GM18873 (cell line): ENCODE data around the gene DUSP7.

Experiments
- ATAC-seq: cut with Tn5 transposase; IDR thresholded peaks from one replicate; pipeline ENCODE4 v1.9.1; 2021; ENCODE audit warnings: mild to moderate bottlenecking, moderate library complexity, moderate number of reproducible peaks; ENCODE audit not compliant: unreplicated experiment, low FRiP score

Gene DUSP7

DNA sequence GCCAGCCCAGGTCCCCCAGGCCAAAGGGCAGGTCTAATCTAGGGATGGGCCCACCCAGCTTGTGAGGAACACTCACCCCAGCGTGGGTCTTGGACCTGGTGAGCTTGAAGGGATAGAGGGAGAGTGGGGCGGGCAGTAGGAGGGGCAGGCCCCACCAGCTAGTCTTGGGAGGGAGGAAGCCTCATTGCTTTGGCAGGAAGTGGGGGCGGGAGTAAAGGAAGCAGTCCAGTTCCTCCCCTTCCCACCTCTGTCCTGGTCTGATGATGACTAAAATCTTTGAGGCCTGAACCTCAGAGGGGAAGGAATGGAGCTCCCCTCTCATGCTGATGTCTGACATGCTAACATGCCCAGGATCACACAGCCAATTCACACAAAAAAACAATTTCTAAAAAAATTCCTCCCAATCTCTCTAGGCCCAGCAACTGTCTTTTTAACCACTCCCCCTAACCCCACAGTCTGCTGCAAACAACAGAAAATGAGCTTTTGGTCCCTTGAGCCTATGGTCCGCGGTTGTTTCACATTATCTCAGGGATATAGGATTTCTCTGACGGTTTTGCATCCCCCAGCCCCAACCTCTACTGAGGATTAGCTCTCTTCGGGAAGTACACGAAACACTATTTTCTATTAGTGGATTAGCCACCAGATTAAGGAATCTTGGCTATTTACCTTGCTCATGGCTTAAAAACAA, 30.7 kb upstream of the DUSP7 start:
- ATAC-seq: no peak

DNA sequence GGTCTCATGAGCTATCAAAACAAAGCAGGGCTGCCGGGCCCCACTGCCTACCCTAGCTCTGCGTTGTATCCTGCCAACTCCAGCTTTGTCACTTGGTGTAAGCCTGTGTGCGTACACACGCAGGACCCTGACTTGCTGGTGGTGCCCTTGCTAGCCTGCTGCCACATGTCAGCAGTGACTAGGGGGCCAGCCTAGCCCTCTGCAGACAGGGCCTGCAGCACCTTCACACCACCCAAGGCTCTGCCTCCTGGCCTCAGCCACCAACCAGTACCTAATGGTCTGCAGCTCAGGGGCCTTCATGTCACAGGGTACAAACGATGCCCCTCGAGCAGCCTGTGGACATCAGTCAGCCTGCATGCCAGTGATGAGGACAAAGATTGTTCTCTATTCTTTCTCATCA, 30.1 kb upstream of the DUSP7 start:
- no peak for ATAC-seq

DNA sequence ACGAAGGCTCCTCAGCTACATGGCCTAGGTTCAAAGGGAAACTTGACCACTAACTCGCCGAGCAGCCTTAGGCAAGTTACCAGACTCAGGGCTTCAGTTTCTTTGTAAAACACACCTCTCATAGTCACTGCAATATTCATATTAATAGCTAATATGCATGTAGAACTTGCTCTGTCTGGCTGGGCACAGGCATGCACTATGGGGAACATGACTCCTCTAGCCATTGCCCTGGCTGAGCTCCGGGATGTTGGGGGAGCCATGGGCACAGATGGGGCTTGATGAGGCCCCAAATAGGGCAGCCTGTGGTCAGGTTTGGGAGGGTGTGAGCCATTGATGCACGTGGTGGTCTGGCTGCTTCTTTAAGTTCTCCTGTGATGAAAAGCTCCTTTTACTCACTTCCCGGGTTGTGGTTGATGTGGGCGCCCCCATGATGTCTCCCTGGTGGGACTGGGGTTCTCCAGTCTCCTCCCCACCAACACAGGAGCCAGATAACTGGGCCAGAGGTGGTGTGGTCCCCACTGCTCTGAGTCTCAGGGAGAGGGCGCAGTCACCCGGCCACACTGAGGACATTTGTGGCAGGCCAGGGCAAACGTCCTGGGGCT, 29.4 kb upstream of the DUSP7 start:
- ATAC-seq: no peak

DNA sequence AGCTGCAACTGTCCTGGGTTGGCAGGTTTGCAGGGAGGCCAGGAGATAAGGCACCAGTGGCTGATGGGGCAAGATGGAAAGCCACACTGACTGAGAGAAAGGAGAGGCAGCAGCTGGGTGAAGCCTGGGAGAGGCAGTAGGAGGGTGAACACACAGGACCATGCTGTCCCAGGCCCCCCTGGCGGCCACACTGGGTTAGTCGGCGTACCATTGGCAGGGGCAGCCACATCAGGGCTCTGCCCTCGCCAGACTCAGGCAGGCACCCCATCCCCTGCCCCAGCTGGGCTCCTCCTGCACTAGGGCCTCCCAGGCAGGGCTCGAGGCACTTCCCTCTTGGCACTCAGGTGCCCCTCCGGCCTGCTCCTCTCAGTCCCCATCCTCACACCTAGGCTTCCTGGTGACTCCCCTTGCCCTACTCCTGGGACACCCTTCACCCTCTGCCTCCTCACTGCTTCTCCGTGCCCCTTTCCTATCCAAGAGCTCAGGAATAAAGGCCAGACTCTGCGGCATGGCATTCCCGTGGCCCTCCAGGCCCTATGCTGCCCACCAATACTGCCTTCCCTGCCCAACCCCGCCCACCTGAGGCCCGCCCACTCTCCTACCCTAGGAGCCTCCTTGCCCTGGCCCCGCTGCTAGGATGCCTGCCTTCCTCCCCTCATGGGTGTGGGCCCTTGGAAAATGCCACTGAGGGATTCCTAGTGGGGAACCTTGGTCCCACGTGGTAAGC, 28.7 kb upstream of the DUSP7 start:
- no peak for ATAC-seq

DNA sequence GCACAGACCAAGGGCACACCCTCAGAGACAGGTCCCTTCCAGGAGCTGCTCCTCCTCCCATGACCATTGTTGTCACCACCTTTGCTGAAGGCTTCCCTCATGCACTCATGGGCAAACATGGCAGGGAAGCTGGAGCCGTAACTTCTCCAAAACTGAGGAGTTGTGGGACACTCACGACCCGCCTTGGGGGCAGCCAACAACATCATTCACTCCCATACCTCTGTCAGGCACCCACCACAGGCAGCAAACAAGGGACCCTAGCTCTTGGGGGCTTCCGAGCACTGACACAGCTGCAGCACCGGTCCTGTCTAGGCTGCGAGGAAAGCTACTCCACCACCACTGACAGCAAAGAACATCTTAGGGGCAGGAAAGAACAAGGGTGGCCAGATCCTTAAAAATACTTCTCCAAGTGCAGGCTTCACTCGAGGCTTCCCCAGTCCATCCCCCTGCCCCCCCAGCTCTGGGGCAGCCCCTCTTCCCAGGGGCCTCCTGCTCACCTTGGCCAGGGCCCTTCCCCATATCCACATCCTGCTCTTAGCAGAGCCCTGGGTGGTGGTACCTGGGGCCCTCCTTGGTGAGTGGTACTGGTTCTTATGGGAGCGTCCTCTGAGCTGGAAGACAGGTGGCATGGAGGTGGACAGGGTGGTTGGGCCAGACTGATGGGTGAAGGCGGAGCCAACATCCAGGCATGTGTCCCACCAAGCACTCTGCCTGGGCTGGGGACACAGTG, 28.0 kb upstream of the DUSP7 start:
- no peak for ATAC-seq

DNA sequence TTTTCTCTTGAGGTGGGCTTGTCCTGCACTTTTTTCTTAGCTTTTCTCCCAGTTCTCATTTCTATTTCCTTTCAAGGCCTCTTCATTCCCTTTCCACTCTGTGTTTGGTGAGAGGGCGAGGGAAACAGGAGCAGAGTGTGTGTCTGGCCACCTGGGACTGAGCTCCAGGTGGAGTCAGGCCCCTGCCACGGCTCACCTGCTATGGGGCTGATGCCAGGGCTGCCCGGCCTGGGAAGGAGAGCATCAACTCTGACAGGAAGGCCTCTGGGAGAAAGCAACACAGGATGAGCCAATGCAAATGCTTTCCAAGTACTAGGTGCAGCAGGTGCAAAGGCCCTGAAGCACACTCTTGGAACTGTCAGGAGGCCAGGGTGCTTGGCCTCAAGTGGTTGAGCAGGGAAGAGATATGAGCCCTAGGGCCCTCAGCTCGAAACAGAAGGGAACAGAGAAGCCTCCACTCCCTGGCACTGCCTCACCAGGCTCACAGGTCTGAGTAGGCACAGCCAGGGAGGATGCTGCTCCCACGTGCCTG, 27.3 kb upstream of the DUSP7 start:
- ATAC-seq: no peak

DNA sequence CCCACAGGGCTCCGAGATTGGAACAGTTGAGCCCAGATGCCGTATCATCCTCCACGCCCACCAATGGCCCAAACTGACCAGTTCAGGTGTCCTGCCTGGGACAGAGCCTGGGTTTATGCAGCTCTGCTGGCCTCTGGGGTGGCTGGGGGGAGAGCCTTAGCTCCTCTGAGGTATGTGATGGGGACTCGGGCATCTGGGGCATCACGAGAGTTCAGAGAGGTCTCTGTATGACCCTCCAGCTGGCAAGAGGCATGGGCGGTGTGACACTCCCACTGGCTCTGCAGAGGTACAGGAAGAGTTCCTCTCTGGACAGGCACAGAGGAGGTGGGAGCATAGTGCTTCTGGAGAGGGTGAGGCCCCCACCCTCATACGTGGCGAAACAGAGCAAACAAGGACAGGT, 26.6 kb upstream of the DUSP7 start:
- no peak for ATAC-seq

DNA sequence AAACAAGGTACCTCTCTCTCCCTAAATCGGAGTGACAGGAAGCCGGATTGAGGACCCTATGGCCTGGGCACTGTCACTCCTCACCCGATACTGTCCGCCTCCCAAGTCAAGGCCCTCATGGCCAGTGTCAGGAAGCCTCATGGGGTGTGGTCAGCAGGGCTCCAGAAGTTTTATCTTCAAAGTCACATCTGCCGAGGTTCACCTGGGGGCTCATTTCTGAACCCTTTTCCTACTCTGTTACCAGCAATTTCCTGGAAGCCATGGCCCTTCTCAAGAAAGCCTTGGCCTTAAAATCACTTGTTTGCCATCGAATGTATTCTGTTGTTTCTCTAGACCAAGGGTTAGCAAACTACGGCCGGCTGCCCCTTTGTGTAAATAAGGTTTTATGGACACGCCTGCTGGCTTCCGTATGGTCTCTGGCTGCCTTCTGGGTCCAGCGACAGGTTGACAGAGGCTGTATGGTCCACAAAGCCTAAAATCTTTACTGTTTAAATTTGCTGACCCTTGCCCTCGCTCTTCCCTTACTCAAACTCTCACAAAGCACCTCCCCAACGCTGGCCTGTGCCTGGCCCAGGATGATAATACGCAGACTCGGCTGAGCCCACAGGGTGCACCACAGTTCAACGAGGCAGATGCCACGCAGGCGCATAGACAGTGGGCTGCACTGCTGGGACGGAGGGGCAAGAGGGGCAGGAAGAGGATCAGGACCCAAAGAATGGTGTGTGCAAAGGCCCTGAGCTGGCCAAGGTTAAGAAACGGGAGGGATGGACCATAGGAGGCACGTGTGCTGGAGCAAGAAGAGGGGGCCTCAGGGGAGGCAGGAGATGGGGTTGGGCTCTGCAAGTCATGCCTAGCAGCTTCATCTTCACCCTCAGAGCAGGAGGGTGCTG, 24.7 kb upstream of the DUSP7 start:
- no peak for ATAC-seq

DNA sequence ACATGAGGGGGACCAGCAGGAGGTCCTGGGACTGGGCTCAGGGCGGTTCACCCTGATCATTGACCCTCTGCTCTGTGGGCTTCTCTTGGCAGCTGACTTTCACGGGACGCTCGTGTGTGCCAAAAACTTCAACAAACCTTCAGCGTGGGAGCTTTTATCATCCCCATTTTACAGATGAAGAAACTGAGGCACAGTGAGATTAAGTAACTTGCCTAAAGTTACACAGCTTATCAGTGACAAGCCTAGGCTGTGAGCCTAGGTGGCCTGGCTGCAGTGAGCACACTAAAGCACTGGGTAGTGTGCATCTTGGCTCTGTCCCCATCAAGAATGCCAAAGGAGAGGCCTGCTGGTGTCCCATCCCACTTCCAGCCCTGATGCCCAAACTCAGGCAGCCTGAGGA, 23.6 kb upstream of the DUSP7 start:
- ATAC-seq: no peak

DNA sequence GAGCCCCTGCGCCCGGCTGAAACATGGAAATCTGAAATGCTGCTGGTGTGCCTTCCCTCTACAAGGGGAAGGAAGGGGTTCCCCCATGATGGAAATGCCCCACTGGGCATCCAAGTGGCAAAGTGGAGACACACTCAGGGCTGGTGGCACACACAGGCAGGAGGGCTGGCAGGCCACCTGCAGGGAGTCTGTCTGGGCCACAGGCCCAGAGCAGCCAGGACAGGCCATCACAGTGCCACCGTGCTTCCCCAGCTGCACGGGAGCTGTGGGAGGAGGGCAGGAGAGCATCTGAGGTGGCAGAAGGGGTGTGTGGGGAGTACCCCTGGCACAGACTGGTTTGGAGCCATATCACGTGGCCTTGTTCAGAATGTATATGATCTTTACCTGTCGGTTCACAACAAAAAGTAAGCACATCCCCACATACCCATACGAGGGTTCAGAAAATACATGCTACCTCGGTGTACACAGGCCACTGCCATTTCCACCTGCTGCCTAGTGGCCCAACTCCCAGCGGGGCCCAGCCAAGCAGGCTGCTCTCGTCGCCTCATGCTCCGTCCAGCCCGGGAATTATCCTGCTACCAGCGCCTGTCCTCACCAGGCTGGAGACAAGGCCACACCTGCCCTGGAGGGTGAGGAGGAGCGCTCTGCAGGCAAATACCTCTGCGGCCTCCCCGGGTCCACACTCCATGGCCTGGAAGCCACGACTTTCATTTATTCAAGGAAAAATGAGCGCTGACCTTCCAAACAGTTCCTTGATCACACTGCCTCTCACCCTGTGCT, 22.6 kb upstream of the DUSP7 start:
- no peak for ATAC-seq

DNA sequence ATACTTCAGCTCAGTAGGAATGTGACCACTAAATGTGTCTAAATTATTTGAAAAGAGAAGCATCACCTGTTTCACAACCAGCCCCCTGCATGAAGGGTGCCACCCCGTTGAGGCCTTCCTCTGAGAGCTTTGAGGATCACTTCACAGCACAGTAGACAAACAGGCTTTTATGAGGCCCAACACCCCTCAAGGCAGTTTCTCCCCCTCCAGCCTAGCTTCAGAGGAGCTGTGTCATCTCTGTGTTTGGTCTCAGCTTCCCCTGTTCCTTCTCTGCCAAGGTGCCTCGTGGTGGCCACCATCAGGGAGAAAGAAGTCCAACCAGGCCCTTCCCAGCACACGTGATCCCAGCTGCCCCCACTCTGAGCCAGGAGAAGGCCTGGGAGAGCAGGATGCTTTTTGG, 21.6 kb upstream of the DUSP7 start:
- no peak for ATAC-seq

DNA sequence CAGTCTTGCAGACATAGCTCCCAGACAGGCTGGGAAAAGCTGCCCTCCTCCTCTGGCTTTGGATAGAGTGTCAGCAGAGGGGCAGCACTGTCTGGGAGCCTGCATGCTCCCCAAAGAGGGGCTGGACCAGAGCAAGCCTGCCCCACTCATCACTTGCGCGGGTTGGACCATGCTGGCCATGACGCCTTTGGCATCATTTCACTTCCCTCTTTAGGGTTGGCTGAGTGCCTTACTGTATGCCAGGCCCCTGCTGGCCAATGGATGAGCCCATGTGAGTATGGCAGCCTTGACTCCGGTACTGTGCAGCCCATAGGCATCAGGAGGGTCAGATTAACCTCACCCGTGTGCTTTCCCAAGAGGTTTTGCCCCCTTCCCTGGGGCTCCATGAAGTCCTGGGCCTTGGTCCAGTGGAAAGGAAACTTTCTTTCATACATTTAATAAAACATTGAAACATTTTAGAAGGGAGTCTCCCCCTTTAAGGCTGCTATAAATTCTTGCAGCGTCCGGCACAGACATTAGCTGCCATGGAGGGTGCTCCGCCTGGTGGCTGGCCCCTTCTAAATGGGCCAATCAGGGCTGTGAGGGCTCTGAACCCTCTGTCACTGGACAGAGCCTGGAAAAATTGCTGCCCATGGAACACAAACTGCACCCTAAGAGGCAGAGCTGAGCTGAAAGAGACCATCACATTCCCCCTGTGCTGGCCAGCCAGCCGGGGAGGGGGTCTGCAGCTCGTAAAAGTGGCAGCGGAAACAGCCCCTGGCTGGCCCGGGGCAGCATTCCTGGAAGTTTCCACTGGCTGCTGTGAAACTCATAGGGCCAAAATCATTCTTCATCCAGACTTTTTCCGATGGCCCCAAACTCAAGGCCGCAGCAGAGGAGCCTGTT, 20.8 kb upstream of the DUSP7 start:
- no peak for ATAC-seq

DNA sequence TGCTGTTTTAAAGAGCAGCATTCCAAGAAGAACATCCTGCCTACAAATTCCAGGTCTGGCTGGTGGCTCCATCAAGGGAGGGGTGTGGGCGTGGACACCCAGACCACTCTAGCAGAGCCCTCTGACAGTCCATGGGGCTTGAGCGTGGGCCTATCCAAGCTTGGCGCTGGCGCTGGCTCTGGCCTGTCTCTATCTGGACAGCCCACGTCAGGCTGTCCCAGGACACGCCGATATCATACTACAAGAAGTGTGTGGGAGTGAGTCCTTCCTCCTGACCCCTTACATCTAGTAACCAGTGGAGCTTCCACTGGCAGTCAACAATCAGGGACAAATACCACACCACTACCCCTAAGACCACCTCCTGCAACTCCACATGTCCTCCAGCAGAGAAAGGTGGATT, 17.1 kb upstream of the DUSP7 start:
- no peak for ATAC-seq

DNA sequence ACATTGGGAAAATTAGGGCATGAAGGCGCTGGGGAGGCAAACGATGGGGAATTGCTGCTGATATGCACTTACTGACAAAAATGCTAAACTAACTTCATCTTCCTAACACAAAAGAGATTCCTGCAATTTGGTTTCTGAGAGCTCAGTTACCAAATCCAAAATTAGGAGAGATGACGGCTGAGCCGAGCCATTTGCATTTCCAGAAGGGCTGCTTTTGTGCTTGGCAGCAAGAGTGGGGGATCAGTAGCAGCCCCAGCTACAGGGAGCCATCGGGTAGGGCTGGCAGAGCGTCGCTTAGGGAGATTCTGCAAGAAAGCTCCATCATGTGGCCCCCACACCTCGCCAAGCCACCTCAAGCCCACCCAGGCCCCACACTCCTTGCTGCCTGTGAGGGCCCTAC, 16.1 kb upstream of the DUSP7 start:
- no peak for ATAC-seq

DNA sequence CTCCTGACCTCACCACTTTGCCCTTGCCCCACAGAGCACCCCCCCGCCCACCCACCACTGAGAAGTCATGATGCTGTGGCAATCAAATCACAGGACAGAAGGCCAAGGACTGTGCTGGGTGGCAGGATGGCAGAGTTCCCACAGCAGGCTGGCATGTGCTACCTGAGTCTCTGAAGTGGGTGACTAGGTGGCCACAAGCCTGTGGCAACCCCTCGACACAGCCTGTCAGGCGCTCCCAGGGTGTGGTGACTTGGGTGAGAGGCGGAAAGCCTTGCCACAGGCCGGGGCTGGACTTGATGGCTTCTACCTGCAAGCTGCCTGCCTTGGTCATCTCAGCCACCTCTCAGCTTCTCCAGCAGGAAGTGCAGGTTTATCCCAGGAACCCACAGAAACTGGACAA, 15.6 kb upstream of the DUSP7 start:
- ATAC-seq: no peak

DNA sequence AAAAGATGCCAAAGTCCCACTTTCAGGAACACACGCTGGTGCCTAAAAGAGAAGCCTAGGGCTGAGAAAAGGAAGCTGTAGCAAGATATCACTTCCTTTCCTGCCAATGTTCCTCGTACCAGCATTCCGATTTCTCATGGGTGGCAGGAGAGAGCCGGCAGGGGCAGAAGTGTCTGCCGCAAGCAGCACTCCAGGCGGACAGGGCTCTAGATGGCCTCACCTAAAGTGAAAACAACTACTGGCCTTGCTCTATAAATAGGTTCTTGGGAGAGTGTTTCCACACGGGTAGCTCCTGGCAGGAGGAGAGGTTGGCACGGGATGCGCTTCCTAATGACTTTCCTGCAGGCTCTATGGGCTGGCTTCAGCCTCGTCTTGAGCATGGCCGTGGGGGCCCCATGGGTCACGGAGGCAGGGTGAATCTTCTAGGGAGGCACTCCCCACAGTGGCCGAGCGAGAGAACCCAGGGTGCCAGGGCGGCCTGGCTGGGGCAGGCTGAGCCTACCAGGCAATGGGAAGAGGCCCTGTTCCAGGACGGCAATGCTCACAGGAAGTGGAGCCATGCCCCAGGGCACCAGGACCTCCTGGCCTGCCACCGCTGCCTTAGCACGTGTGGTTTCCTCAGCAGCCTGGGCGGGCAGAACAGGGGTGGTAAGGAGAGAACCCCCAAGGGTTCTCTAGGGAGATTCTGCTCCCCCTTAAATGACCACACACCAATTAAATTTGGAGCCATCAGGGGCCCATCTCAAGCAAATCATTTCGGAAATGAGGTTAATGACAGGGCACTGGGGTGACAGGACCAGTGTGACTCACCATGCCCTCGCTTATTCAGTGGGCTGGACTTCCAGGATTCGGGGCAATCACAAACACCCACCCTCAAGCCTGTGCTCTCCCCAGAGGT, 14.6 kb upstream of the DUSP7 start:
- ATAC-seq: no peak

DNA sequence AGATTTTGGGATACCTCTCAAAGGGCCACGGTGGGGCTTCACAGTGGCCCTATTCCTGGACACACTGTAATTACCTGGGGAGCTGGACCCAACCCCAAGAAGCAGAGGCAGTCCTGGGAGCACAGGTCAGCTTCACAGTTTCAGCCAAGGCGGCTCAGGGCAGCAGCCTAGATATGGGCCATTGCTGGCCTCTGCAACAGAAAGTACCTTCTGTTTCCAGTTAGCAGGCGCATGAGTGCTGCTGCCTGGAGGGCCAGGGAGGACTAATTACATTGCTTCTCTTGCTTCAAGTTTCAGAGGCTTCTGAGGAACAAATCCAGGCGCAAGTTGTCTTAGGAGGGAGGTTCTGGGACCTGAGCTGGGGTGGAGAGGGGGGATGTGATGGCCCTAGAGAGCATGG, 13.5 kb upstream of the DUSP7 start:
- ATAC-seq: no peak
